ENCODE data around the gene CDK14.
"Not testable (repeated sequence)": the region's sequence is repeated elsewhere in the genome, so short reads cannot be mapped to it uniquely, and the experiment has no call there.

Gene CDK14

DNA sequence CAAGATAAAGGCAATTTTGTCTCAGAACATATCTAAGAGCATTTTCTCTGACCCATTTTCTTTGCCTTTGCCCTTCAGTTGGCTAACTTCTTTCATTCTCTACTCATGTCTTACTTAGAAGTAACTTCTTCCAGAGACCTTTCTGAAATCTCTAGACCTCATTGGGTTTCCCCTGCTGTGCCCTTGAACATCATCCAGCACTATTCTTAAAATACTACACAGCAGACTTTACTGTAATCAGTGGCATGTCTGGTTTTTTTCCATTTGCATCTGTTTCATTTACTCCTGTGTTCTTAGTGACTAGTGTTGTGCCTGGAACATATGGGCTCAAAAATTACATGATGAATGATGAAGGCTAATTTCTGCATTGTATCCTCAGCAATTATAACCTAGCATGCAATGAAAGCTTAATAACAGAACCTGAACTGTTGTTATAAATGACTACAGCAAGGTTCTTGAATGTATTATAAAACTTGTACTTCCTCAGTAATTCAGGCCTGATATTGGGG lies 301.9 kb downstream of the CDK14 start:
- no peak for DNase-seq (ENCODE audit: low spot score)

- no peak for DNase-seq (ENCODE audit: low spot score)
Observed at GRCh38 chr7:90900628-90901356, 304.7 kb downstream of the CDK14 start.

GRCh38 chr7:90903841-90904240 lies 307.7 kb downstream of the CDK14 start:
- no peak for DNase-seq (ENCODE audit: low spot score)

- no peak for DNase-seq (ENCODE audit: low spot score)
Observed at GRCh38 chr7:90910136-90910535, 314.0 kb downstream of the CDK14 start.

GRCh38 chr7:90916319-90916718 lies 320.2 kb downstream of the CDK14 start:
- DNase-seq (ENCODE audit: low spot score), result no peak

DNA sequence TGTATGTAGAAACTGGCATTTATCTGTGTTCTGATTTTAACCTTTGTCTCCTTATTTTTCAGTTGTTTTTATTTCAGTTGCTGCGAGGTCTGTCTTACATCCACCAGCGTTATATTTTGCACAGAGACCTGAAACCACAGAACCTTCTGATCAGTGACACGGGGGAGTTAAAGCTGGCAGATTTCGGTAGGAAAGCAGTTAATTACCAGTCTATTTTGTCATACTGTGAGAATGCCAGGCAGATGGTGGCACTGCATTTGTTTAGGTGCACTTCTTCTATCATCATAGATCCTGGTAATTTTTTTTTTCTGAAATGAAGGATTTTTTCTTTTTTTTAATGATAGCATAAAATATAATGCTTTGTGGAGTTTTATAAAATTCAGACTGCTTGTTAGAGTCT lies 321.4 kb downstream of the CDK14 start:
- DNase-seq (ENCODE audit: low spot score), result peak; percentile 68

- DNase-seq (ENCODE audit: low spot score), result no peak
Observed at GRCh38 chr7:90918303-90918702, 322.2 kb downstream of the CDK14 start.

- no peak for DNase-seq (ENCODE audit: low spot score)
Observed at GRCh38 chr7:90919816-90920215, 323.7 kb downstream of the CDK14 start.

DNA sequence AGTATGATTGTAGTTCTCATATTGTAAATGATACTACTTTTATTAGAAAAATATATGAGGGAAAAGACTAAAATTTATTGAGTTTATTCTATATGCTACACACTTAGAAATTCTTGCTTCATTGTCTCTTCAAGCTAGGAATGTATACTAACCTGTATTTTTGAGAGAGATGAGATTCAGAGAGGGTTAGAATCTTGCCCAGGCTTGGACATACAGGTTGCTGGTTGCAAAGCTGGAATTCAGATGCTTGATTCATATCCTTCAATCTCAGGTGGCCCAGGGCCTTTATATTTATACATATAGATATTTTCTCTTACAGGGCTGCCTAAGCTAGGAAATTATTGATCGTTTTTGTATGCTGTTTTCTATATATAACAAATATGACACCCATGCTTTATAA lies 324.2 kb downstream of the CDK14 start:
- no peak for DNase-seq (ENCODE audit: low spot score)

DNA sequence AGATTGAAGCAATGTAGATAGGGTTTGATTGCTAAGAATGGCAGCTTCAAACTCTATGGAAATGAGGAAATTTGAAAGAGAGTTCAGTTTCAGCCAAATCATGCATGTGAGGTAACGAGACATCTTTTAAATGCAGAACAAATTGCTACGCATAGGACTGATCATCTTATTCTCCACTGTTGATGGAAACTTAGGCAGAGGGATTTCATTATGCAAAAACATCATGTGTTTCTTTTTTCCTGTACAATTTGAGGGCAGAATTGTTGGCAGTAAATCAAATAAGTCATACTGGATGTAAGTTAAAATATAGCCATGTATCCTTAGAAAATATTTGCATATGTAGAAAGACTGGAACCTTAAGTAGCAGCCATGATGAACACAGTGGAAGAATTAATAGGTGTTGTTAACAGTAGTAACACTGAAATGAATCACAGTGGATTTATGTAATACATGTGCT lies 327.4 kb downstream of the CDK14 start:
- no peak for DNase-seq (ENCODE audit: low spot score)

DNA sequence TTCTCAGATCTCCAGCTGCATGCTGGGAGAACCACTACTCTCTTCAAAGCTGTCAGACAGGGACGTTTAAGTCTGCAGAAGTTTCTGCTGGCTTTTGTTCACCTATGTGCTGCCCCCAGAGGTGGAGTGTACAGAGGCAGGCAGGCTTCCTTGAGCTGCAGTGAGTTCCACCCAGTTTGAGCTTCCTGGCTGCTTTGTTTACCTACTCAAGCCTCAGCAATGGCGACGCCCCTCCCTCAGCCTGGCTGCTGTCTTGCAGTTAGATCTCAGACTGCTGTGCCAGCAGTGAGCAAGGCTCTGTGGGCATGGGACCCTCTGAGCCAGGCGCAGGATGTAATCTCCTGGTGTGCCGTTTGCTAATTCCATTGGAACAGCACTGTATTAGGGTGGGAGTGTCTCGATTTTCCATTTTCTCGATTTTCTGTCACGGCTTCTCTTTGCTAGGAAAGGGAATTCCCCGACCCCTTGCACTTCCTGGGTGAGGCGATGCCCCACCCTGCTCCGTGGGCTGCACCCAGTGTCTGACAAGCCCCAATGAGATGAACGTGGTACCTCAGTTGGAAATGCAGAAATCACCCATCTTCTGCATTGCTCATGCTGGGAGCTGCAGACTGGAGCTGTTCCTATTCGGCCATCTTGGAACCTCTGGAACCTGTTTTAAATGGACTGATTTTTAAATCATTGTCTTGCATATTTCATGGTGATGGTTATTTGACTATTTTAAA lies 332.7 kb downstream of the CDK14 start:
- DNase-seq (ENCODE audit: low spot score), result not testable (repeated sequence)

- DNase-seq (ENCODE audit: low spot score), result no peak
Observed at GRCh38 chr7:90931986-90932916, 336.1 kb downstream of the CDK14 start.

- DNase-seq (ENCODE audit: low spot score), result no peak
Observed at GRCh38 chr7:90933041-90933440, 336.9 kb downstream of the CDK14 start.

- DNase-seq (ENCODE audit: low spot score), result no peak
Observed at GRCh38 chr7:90933984-90934383, 337.9 kb downstream of the CDK14 start.

- DNase-seq (ENCODE audit: low spot score), result no peak
Observed at GRCh38 chr7:90938371-90938770, 342.2 kb downstream of the CDK14 start.

DNA sequence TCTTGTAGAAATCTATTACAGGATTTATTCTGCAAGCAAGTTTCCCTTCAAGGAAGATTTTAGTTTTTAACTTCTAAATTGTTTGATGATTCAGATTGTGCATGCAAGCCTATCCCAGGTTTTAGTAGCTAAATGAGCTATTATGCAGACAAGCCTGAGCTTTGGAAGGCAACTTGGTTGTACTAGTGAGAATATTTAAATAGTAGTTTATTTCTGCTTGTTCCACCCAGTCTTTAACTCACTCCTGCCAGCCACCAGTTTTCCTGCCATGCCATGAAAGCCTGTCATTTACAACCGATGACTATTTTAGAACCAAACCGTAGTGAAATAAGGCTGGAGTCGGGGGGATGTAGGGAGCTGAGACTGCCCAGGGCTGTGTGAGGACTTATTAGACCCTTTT lies 343.5 kb downstream of the CDK14 start:
- no peak for DNase-seq (ENCODE audit: low spot score)

DNA sequence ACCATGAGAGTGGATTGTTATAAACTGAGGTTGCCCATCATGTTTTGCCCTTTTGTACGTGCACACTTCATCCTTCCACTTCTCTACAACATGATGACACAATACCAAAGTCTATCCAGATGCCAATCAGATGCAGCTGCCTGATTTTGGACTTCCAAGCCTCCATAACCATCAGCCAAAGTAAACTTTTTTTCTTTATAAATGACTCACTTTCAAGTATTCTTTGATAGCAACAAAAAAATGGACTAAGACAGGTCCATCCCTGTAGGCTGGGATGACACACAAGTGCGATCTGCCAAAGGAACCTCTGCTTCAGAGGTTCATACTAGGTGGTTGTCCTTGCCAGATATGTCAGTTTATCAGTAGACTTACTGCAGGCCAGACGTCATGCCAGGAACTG lies 347.9 kb downstream of the CDK14 start:
- no peak for DNase-seq (ENCODE audit: low spot score)

DNA sequence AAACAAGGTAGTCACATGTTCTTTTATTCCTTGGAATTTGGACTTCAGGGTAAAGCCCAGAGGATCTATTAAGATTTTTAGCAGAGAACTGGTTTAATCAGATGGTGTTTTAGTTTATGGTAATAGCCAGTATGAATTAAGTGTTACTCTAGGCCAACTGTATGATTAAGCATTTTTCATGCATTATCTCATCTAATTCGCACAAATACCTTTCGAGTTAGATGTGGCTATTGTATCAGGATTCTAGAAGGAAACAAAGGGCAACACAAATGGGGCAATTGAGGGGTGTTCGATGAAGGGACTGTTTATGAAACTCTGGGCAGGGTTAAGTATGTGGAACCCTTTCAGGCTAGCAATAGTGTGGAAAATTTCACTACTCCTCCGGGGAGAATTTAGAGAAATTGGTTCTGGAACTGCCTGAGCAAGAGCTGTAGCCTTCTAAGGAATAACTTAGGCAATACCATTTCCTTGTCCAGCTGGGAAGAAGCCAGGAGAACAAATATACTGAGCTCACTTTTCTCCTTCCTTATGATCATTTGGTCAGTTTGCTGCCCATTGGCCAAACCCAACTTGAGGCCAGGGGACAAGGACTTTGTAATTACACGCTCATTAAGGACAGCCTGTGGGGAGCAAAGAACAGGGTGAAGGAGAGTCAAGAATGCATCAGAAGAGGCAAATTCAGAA lies 349.1 kb downstream of the CDK14 start:
- no peak for DNase-seq (ENCODE audit: low spot score)

DNA sequence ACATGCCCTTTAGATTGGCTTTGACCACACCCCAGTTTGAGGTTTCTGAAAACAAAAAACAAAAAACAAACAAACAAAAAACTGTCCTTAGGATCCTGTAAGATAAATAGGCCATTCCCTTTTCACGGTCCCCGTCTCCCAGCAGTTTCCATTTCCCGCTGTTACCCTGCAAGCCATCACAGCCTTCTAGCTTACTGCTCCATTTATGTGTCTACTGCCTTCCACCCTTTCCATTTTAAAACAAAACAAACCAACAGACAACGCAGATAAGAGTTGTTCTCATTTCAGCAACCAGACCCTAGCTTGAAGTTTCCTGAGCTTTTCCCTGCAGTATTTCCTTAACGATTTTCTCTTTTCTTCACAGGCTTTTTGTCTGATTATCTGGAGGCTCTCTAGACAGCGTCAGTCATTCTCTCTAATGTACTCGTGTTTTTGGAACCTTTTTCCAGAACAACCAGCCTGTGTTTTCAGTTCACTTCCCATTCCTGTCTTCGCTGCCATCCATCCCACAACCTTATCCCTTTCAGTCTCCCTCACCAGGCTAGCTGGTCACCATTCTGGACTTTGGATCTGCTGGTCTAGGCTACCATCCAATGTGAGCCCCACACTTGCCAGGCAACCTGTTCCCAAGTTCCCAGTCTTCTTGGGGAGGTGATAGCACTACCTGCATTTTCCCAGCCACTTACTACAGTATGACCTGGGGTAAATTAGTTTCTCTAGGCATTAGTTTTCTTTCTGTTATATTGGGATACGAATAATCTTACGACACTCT lies 350.8 kb downstream of the CDK14 start:
- no peak for DNase-seq (ENCODE audit: low spot score)

DNA sequence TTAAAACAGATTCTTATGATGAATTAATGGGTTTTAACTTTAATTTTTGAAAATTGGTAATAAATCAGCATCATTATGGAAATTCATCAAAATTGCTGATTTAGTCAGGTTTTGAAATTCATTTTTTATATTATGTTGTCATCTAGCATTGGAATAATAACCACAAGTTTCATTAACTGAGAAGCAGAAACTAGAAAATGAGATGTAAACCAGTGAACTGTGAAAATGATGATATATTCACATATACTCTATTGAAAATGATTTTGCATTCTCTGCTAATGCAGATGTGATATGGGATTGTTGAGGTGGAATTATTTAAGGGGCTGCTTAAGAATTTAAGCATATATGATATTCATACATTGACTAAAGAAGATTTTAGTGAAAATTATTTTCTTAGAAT lies 352.0 kb downstream of the CDK14 start:
- DNase-seq (ENCODE audit: low spot score), result no peak

DNA sequence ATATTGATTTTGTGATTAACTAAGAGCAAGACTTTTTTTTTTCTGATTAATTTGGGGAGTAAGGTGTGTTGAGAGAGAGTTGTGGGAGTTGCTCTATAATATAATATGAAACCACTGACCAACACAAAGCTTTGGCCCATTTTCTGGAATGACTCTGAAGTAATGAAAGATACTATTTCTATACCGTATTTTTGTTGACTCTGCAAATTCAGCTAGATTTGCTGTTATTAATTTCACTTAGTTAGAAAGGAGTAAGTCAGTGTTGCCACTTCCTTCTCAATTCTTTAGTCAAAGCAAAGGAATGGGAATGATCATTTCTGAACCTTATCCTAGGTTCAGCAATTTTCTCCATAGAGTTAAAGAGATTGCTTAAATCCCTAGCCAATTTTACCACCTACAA lies 355.1 kb downstream of the CDK14 start:
- no peak for DNase-seq (ENCODE audit: low spot score)
